HEK293 (cell line): ENCODE data around the gene C6orf120.

Experiments used
- ZNF132 ChIP-seq: fragments of 450-650 bp; formaldehyde crosslinking; IDR thresholded peaks from 2 replicates; pipeline ENCODE4 v1.5.1; 2017; ENCODE audit warnings: missing biosample characterization, missing genetic modification characterization, borderline replicate concordance
- ZNF174 ChIP-seq: fragments of 450-650 bp; formaldehyde crosslinking; IDR thresholded peaks from 2 replicates; pipeline ENCODE4 v1.5.0; 2017; ENCODE audit warnings: missing biosample characterization, mild to moderate bottlenecking, missing genetic modification characterization
- ZNF184 ChIP-seq: fragments of 450-650 bp; IDR thresholded peaks from 2 replicates; pipeline ENCODE4 v1.5.1; 2018; ENCODE audit warnings: missing biosample characterization, mild to moderate bottlenecking, missing genetic modification characterization
- TF ChIP-seq, protein P1 (sequence below): fragments of 450-650 bp; formaldehyde crosslinking; IDR thresholded peaks from 2 replicates; pipeline ENCODE4 v1.5.1; 2016; ENCODE audit warnings: missing biosample characterization, missing genetic modification characterization
- TF ChIP-seq, protein P2 (sequence below): sonication (generic); formaldehyde crosslinking; IDR thresholded peaks from 2 replicates; pipeline ENCODE4 v1.8.1; 2022; ENCODE audit warnings: mild to moderate bottlenecking, moderate library complexity, missing genetic modification reagents
- TF ChIP-seq, protein P3 (sequence below): fragments of 450-650 bp; formaldehyde crosslinking; IDR thresholded peaks from 2 replicates; pipeline ENCODE4 v1.5.1; 2016; ENCODE audit warnings: missing biosample characterization, missing genetic modification characterization

DNA sequence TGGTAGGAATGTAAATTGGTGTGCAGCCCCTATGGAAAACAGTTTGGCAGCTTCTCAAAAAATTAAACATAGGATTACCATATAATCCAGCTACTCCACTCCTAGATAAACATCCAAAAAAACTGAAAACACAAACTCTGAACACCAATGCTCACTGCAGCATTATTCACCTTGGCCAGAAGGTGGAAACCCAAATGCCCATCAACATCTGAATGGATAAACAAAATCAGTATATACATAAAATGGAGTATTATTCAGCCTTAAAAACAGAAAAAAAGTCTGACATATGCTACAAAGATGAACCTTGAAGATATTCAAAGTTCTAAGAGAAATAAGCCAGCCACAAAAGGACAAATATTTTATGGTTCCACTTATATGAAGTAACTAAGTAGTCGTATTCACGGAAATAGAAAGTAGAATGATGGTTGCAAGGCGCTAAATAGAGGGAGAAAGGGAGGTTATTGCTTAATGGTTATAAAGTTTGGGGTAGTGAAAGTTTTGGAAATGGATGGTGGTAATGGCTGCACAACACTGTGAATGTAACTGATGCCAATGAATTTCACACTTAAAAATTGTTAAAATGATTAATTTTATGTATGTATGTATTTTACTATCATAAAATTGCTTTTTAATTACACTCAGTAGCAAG, 18.4 kb downstream of the C6orf120 start:
- TF ChIP-seq, protein P1, sequence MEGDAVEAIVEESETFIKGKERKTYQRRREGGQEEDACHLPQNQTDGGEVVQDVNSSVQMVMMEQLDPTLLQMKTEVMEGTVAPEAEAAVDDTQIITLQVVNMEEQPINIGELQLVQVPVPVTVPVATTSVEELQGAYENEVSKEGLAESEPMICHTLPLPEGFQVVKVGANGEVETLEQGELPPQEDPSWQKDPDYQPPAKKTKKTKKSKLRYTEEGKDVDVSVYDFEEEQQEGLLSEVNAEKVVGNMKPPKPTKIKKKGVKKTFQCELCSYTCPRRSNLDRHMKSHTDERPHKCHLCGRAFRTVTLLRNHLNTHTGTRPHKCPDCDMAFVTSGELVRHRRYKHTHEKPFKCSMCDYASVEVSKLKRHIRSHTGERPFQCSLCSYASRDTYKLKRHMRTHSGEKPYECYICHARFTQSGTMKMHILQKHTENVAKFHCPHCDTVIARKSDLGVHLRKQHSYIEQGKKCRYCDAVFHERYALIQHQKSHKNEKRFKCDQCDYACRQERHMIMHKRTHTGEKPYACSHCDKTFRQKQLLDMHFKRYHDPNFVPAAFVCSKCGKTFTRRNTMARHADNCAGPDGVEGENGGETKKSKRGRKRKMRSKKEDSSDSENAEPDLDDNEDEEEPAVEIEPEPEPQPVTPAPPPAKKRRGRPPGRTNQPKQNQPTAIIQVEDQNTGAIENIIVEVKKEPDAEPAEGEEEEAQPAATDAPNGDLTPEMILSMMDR (tag by site-specific recombination) = no peak
- TF ChIP-seq ZNF184 (tag by site-specific recombination) (no peak), ZNF132 (tag by site-specific recombination) (no peak), ZNF174 (tag by site-specific recombination) (no peak)
- TF ChIP-seq, protein P2, sequence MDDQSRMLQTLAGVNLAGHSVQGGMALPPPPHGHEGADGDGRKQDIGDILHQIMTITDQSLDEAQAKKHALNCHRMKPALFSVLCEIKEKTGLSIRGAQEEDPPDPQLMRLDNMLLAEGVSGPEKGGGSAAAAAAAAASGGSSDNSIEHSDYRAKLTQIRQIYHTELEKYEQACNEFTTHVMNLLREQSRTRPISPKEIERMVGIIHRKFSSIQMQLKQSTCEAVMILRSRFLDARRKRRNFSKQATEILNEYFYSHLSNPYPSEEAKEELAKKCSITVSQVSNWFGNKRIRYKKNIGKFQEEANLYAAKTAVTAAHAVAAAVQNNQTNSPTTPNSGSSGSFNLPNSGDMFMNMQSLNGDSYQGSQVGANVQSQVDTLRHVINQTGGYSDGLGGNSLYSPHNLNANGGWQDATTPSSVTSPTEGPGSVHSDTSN = no peak
- TF ChIP-seq, protein P3, sequence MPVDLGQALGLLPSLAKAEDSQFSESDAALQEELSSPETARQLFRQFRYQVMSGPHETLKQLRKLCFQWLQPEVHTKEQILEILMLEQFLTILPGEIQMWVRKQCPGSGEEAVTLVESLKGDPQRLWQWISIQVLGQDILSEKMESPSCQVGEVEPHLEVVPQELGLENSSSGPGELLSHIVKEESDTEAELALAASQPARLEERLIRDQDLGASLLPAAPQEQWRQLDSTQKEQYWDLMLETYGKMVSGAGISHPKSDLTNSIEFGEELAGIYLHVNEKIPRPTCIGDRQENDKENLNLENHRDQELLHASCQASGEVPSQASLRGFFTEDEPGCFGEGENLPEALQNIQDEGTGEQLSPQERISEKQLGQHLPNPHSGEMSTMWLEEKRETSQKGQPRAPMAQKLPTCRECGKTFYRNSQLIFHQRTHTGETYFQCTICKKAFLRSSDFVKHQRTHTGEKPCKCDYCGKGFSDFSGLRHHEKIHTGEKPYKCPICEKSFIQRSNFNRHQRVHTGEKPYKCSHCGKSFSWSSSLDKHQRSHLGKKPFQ (tag by site-specific recombination) = no peak
